NCI-H1436 treated with DMSO at 0.1 percent for 48 hours (cell line): Measurements from ENCODE around the gene TMEM221.
A peak's percentile ranks its signal among the peaks of the same experiment; 100 is the strongest.

Experiments used
- DNase-seq: peaks from one replicate; lab custom pipeline; 2025; lab: John Stamatoyannopoulos, UW

Gene TMEM221

DNA sequence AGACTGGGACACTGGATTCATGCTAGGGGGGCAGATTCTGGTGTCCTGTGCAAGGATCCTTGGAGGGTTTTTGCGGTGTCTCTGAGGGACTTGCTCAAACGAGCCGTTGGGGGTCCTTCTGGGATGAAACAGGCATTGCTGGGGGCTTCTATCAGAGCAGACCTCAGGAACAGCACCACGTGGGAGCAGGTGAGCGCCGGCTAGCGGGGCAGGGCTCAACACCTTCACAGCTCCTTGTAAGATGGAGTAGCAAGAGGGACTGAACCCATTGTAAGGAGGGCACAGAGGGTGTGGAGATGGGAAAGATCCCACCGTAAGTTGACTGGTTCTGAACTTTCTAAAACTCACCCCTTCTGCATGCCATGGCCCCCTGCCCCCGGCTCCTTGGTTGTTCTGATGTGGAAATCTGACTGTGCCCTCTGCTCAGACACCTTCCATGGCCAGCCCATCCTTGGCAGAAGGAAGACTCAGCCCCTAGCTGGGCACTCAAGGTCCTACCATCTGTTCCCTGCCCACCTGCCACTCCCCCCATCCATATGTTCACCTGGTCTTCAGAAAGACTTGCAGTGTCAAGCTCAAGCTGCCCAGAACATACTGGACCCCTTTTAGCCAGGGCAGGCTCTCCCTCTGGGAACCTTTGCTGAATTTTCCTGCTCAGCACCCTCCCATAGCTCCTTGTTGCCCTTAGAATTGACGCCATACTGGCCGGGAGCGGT lies 23.1 kb upstream of the TMEM221 start:
- DNase-seq: no peak

DNA sequence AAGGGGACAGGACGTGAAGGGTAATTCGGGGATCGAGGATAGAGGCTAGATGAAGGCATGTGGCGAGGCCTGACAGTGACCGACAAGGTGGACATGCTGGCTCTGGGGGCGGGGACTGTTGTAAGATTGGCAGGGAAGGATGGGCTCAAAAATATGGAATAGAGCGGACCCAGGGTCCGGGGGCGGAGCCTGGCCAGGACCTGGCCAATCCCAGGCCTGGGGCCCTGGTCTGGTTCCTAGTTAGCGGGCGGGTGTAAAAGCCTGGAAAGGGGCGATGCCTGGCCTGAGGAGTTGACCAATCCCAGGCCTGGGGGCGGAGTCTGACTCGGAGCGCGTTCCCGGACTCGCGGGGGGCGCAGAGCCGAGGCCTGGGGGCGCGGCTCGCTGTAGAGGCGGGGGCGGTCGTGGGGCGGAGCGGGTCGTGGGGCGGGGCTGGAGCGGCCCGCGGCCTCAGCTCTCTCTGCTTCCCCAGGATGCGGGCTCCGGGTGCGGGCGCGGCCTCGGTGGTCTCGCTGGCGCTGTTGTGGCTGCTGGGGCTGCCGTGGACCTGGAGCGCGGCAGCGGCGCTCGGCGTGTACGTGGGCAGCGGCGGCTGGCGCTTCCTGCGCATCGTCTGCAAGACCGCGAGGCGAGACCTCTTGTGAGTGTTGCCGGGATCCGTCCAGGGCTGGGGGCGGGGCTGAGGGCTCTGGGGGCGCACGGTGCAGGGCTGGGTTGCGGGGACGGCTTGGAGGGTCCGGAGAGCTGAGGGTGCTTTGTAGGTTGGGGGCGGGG lies 21.8 kb upstream of the TMEM221 start, which contains the start of gene SLC27A1:
SLC27A1 (plus strand) TSS at position 457 of the 774 bp plus-strand sequence; CDS start at position 474, 17 bp downstream.
- DNase-seq: peak; percentile 92

- DNase-seq: no peak
Observed at GRCh38 chr19:17469481-17470067, 21.1 kb upstream of the TMEM221 start.

- DNase-seq: no peak
Observed at GRCh38 chr19:17469092-17469480, 20.6 kb upstream of the TMEM221 start.

DNA sequence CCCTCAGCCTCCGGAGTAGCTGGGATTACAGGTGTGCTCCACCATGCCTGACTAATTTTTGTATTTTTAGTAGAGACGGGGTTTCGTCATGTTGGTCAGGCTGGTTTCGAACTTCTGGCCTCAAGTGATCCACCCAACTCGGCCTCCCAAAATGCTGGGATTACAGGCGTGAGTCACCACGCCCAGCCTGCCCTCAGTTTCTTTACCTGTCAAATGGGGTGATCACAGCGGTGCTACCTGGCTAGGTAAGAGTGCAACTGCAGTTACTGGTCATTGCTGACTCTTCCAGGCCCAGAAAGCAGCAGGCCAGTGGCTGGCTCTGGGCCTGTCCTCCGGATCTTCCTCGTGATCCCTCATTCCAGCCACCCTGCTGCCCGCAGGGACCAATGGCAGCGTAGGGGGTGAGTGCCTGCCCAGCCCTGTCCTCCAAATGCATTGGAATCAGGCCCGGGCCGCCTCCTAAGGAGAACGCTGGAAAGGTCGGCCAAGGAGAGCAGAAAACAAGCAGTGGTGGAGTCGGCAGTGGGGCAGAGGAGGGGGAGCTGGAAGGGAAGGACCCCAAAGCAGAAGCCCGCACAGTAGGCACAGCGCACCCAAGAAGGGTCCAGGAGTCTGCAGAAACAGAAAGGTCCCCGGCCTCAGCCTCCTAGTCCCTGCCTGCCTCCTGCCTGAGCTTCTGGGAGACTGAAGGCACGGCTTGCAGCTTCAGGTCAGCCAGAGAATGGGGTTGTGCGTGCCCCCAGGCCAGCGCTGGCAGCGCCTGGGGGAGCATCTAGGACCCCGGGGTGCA lies 20.0 kb upstream of the TMEM221 start:
- no peak for DNase-seq

- DNase-seq: no peak
Observed at GRCh38 chr19:17467471-17468301, 19.2 kb upstream of the TMEM221 start.

GRCh38 chr19:17466487-17466850 lies 18.0 kb upstream of the TMEM221 start:
- DNase-seq: no peak

- no peak for DNase-seq
Observed at GRCh38 chr19:17460372-17461230, 12.1 kb upstream of the TMEM221 start, which contains the start of gene NXNL1. Gene NXNL1 (minus strand): TSS chr19:17460926. CDS start chr19:17460869, 57 bp downstream.

- no peak for DNase-seq
Observed at GRCh38 chr19:17458970-17459369, 10.5 kb upstream of the TMEM221 start.

- no peak for DNase-seq
Observed at GRCh38 chr19:17457616-17458015, 9.1 kb upstream of the TMEM221 start.

DNA sequence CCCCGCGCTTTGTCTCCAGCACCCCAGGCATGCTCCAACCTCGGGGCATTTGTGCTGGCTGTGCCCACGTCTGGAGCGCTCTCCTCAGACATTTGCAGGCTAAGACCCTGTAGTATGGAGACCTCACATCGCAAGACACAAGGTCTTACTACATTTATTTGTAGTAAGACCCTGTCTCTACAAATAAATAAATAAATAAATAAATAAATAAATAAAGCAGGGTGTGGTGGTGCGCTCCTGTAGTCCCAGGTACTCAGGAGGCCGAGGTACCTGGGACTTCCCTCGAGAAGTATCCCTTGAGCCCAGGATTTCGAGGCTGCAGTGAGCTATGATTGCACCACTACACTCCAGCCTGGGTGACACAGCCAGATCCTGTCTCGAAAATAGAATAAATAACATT lies 7.7 kb upstream of the TMEM221 start:
- no peak for DNase-seq

DNA sequence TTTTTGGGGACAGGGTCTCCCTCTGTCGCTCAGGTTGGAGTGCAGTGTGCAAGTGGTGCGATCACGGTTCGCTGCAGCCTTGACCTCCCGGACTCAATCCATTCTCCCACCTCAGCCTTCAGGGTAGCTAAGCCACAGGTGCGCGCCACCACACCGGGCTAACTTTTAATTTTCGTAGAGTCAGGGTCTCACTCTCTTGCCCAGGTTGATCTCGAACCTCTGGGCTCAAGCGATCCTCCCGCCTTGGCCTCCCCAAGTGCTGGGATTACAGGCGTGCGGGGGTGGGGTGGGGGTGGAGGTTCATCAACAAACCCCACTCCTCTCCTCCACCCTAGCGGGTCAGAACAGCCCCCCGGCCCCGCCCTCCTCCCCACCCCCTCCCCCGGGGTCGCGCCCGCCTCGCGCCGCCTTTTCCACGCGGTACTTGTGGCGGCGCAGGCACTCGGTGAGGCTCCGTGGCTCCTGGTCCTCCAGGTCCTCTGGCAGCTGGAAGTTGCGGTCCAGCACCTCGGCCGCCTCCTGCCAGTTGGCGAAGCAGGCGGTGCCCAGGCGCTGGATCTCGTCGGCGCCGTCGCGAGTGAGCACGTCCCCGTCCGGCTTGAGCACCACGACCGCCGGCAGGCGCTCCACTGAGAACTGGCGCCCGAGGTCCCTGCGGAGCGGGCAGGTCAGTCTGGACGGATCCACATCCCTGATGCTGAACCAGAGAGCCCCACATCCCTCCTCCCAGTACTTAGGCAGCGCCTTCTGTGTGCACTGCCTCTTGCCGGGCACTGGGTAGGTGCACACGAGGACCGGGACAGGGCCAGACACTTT lies 7.0 kb upstream of the TMEM221 start:
- DNase-seq: no peak

DNA sequence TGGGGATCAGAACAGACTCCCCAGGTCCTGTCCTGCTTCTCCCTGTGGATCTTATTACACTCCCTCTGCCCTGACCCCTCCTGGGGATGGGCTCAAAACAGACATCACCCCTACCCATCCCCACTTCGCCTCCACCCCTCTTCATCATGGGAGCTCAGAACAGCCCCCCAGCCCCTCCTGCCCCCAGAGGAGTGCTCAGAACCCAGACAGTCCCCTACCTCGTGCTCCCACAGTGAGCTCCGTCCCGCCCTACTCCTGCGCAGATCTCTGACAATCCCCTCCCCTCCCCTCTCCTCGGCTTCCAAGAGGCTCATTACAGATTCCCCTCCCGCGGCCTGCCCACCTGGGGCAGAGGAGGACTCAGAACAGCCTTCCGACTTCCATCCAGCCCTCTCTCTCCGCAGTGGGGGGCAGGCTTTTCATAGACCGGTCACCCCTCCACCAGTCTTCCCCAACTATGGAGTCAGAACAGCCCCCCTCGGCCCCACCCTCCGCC lies 6.2 kb upstream of the TMEM221 start:
- DNase-seq: no peak

DNA sequence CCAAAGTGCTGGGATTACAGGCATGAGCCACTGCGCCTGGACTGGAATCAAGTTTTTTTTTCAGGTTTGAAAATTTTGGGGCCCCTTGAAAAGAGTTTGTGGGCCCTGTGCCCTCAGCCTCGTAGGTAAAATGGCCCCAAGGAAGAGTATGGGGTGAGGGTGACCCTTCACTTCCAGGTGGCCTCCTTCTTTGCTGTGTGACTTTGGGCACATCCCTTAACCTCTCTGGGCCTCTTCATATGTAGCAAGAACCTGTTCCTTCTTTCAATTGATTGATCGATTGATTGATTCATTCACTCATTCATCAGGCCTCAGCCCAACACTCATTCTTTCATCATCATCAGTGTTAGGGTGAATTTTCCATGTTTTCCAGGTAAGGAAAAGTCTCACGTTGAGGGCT lies 3.4 kb upstream of the TMEM221 start:
- no peak for DNase-seq

DNA sequence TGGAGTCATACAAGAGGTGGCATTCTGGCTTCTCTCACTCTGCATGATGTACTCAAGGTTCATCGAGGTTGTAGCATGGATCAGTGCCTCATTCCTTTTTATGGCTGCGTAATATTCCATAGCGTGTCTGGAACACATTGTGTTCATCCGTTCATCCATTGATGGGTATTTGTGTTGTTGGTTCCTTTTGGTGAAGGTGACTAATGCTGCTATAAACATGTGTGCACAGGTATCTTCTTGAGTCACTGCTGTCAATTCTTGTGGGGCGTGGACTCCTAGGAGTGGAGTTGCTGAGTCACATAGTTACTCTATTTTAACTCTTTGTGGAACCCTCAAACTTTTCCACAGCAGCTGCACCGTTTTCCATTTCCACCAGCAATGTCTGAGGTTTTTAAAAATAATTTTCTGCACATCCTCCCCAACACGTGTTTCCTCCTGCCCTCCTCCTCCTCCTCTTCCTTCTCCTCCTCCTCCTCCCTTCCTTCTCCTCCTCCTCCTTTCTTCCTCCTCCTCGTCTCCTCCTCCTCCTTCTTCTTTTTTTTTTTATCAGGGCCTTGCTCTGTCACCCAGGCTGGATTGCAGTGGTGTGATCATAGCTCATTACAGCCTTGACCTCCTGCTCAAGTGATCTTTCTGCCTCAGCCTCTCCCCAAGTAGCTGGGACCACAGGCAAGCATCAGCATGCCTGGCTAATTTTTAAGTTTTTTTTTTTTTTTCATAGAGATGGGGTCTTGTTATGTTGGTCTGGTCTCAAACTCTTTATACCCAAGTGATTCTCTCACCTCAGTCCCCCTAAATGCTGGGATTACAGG lies 2.0 kb upstream of the TMEM221 start:
- no peak for DNase-seq

GRCh38 chr19:17447704-17448130 lies 751 bp downstream of the TMEM221 start:
- DNase-seq: no peak

GRCh38 chr19:17445526-17446165 lies 2.8 kb downstream of the TMEM221 start:
- DNase-seq: no peak
